ENCODE measurements around the gene PRF1. TPM values are rescaled to one million over a fixed set of nuclear protein-coding genes. Genes with fewer than 3 reads are reported as not detected.
"Not testable (repeated sequence)": the region's sequence is repeated elsewhere in the genome, so short reads cannot be mapped to it uniquely, and the experiment has no call there.

Gene PRF1
- total RNA-seq, 2 experiments from 2014 or later = 136 to 141 TPM

- CTCF ChIA-PET = no interaction called here
- Mint-ChIP-seq H3K27ac (no peak overlapping the region), H3K4me3 (no peak overlapping the region), H3K36me3 (ENCODE audit: low read depth) (no peaks in the 10 kb centered on the region), H3K4me1 (peaks cover 2% of the 10 kb centered on the region), H3K9me3 (no peaks in the 10 kb centered on the region), H3K27me3 (peaks cover 35% of the 10 kb centered on the region)
- DNase-seq = no peak
- POLR2A ChIA-PET = no interaction called here
Measured at GRCh38 chr10:70588255-70588654, 14.3 kb downstream of the PRF1 start.

DNA sequence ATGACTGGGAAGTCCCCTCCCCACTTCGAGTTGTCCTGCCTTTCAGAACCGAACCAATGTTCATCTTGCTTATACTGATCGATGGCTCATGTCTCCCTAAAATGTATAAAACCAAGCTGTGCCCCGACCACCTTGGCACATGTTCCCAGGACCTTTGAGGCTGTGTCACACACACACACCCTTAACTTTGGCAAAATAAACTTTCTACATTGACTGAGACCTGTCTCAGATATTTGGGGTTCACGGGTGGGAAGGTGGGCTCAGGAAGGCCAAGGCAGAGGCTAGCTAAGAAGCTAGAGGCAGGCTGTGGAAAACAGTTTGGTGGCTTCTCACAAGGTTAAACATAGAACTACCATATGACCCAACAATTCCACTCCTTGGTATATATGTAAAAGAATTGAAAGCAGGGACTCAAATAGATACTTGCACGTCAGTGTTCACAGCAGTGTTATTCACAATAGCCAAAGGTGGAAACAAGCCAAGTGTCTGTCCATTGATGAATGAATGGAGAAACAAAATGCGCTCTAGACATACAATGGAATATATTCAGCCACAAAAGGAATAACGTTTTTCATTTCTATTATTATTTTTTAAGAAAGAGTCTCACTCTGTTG is 15.4 kb downstream of the PRF1 start:
- no peak overlapping the region for H3K4me3 Mint-ChIP-seq
- no peaks in the 10 kb centered on the region for H3K9me3 Mint-ChIP-seq
- H3K4me1 Mint-ChIP-seq = no peaks in the 10 kb centered on the region
- H3K27ac Mint-ChIP-seq = no peak overlapping the region
- H3K36me3 Mint-ChIP-seq (ENCODE audit: low read depth) = no peaks in the 10 kb centered on the region
- H3K27me3 Mint-ChIP-seq = peaks cover 35% of the 10 kb centered on the region
- CTCF ChIA-PET = interaction anchor here (0.6 kb wide), 1 partner anchor 220 kb away, joined by 3 read pairs; no protein-coding TSS in a partner anchor
- POLR2A ChIA-PET = interaction anchor here (1.5 kb wide), 1 partner anchor 9 kb away, joined by 4 read pairs; no protein-coding TSS in a partner anchor
- DNase-seq = no peak

DNA sequence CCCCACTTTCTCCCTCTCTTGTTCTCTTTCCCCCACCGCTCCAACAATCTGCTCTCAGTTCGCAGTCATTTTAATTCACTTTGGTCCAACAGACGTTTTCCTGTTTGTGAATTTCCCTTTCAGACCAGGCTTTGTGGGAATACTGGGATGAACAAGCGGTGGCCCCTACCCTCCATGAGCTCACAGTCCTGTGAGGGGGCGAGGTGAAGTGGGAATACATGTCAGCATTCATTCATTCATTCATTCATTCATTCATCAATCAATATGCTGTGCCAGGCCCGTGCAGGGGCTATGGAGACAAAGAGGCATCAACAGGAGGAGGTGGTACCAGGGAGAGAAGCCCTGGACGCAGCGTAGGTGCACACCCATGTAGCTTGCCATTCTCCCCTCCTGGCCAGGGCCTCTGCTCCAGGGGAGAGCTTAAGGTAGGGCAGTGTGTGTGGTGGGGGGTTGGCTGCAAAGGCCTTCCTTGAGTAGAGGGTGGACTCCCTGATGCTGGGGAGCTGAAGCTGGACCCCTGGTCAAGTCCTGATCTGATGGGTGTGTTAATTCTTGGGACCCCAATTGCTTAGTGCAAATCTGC is 16.1 kb downstream of the PRF1 start:
- Mint-ChIP-seq H3K9me3 (no peaks in the 10 kb centered on the region), H3K27me3 (peaks cover 35% of the 10 kb centered on the region), H3K4me1 (no peaks in the 10 kb centered on the region), H3K27ac (no peak overlapping the region), H3K36me3 (ENCODE audit: low read depth) (no peaks in the 10 kb centered on the region), H3K4me3 (no peak overlapping the region)
- ChIA-PET CTCF (no interaction called here), POLR2A (interaction anchor here (1.0 to 1.9 kb wide), 3 partner anchors 9 to 16 kb away, joined by 4 to 7 read pairs (median 4); partner anchors contain the start of gene PRF1)
- no peak for DNase-seq

GRCh38 chr10:70585578-70586169 is 16.9 kb downstream of the PRF1 start:
- Mint-ChIP-seq H3K9me3 (no peaks in the 10 kb centered on the region), H3K27ac (no peak overlapping the region), H3K4me3 (no peak overlapping the region), H3K4me1 (no peaks in the 10 kb centered on the region), H3K36me3 (ENCODE audit: low read depth) (no peaks in the 10 kb centered on the region), H3K27me3 (peaks cover 32% of the 10 kb centered on the region)
- POLR2A ChIA-PET = interaction anchor here (1.0 to 1.9 kb wide), 3 partner anchors 8 to 16 kb away, joined by 4 to 7 read pairs (median 4); partner anchors contain the start of gene PRF1
- CTCF ChIA-PET = interaction anchor here (1.0 kb wide), 1 partner anchor 34 kb away, joined by 4 read pairs; no protein-coding TSS in a partner anchor
- DNase-seq = no peak

DNA sequence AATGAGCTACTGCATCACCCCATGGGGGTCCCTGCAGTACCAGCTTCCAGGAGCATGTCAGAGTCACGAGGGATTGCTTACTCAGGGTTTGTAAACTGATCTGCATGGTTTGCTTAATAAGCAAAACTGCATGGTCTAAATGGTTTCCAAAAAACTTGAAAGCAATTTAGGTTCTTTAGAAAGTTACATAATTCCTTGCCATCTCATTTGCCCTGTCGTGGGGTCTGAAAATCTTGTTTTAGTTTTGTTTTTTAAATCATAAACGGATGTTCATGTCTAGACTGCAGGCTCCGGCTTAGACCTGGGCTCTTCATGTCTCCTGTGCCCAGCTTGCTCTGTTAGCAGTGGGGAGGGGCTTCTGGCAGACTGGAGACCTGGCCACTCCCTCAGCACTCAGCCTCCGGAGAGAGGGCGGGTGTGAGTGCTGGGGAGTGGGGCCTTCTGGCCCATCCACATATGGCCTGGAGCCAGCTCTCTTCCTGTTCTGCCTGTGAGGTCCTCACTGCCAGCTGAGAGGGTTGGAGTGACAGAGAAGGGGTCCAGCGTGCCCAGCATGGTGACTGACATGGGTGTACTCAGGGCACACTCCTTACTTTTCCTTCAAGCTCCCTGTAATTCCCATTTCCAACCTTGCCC is 17.5 kb downstream of the PRF1 start:
- DNase-seq = no peak
- POLR2A ChIA-PET = interaction anchor here (1.9 kb wide), 1 partner anchor 9 kb away, joined by 7 read pairs; no protein-coding TSS in a partner anchor
- Mint-ChIP-seq H3K4me1 (peaks cover 3% of the 10 kb centered on the region), H3K27me3 (peaks cover 32% of the 10 kb centered on the region), H3K4me3 (no peak overlapping the region), H3K36me3 (ENCODE audit: low read depth) (no peaks in the 10 kb centered on the region), H3K9me3 (no peaks in the 10 kb centered on the region), H3K27ac (no peak overlapping the region)
- CTCF ChIA-PET = interaction anchor here (1.0 kb wide), 1 partner anchor 34 kb away, joined by 4 read pairs; no protein-coding TSS in a partner anchor

DNA sequence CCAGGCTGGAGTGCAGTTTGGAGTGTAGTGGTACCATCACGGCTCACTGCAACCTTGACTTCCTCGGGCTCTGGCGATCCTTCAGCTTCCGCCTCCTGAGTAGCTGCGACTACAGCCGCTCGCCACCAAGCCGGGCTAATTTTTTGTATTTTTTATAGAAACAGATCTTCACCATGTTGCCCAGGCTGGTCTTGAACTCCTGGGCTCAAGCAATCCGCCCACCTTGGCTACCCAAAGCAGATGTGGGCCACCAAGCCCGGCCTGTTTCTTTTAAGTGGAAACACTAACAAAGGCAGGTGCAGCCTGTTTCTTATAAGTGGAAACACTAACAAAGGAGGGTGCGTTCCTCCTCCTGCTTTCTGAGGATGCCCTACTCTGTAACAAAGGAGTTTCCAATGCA is 18.2 kb downstream of the PRF1 start:
- no peak overlapping the region for H3K4me3 Mint-ChIP-seq
- POLR2A ChIA-PET = no interaction called here
- H3K27ac Mint-ChIP-seq = no peak overlapping the region
- peaks cover 30% of the 10 kb centered on the region for H3K27me3 Mint-ChIP-seq
- H3K9me3 Mint-ChIP-seq = no peaks in the 10 kb centered on the region
- DNase-seq = no peak
- CTCF ChIA-PET = no interaction called here
- no peaks in the 10 kb centered on the region for H3K36me3 Mint-ChIP-seq (ENCODE audit: low read depth)
- peaks cover 10% of the 10 kb centered on the region for H3K4me1 Mint-ChIP-seq

- no peak overlapping the region for H3K27ac Mint-ChIP-seq
- no peak overlapping the region for H3K4me3 Mint-ChIP-seq
- peaks cover 23% of the 10 kb centered on the region for H3K27me3 Mint-ChIP-seq
- DNase-seq = no peak
- H3K9me3 Mint-ChIP-seq = no peaks in the 10 kb centered on the region
- POLR2A ChIA-PET = no interaction called here
- CTCF ChIA-PET = interaction anchor here (1.0 kb wide), 1 partner anchor 25 kb away, joined by 3 read pairs; no protein-coding TSS in a partner anchor
- H3K36me3 Mint-ChIP-seq (ENCODE audit: low read depth) = no peaks in the 10 kb centered on the region
- peaks cover 16% of the 10 kb centered on the region for H3K4me1 Mint-ChIP-seq
Measured at GRCh38 chr10:70583669-70584037, 18.9 kb downstream of the PRF1 start.

GRCh38 chr10:70582793-70583668 is 19.5 kb downstream of the PRF1 start:
- ChIA-PET CTCF (interaction anchor here (1.0 kb wide), 1 partner anchor 24 kb away, joined by 3 read pairs; no protein-coding TSS in a partner anchor), POLR2A (no interaction called here)
- Mint-ChIP-seq H3K4me1 (peaks cover 22% of the 10 kb centered on the region), H3K27me3 (peaks cover 18% of the 10 kb centered on the region), H3K27ac (no peak overlapping the region), H3K9me3 (no peaks in the 10 kb centered on the region), H3K4me3 (no peak overlapping the region), H3K36me3 (ENCODE audit: low read depth) (no peaks in the 10 kb centered on the region)
- DNase-seq = no peak

DNA sequence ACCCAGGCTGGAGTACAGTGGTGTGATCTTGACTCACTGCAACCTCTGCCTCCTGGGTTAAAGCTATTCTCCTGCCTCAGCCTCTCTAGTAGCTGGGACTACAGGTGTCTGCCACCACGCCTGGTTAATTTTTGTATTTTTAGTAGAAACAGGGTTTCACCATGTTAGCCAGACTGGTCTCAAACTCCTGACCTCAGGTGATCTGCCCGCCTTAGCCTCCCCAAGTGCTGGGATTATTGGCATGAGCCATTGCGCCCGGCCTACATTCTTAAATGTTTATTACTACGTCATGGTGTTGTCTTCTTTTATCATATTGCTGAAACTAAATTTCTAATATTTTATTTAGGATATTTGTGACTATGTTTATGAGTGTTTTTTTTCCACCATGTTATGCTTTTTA is 21.4 kb downstream of the PRF1 start:
- H3K27me3 Mint-ChIP-seq; H3K36me3 Mint-ChIP-seq (ENCODE audit: low read depth); CTCF ChIA-PET; DNase-seq; H3K27ac Mint-ChIP-seq; H3K4me3 Mint-ChIP-seq; POLR2A ChIA-PET; H3K9me3 Mint-ChIP-seq: not testable (repeated sequence)
- peaks cover 41% of the 10 kb centered on the region for H3K4me1 Mint-ChIP-seq

DNA sequence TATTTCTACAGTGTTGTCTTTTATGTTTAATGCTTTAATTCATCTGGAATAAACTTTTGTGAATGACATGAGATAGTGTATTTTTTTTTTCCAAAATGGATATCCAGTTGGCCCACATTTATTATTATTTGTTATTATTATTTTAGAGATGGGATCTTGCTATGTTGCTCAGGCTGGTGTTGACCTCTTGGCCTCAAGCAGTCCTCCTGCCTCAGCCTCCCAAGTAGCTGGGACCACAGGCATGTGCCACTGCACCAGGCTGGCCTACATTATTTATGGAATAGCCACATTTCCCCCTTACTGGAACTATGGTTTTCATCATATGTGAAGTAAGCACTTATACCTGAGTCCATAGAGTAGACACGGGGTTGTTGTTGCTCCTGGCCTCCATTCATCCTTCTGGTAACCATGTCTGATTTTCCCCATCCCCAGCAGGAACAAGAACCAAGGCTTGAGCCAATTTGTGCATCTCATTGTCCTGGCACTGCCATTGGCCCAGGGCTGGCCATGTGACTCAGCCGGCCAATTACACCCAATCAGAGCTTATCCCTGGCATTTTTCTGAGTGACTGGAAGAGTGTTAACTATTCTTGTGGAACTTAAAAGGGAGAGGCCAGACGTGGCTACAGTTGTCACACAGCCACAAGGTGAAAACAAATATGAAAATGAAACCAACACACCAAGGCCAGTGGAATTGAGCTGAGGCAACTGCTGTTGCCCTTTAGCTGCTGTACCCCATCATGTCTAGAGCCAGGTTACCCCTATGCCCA is 23.1 kb downstream of the PRF1 start:
- Mint-ChIP-seq H3K36me3 (ENCODE audit: low read depth) (no peaks in the 10 kb centered on the region), H3K27ac (peak overlapping the region; percentile 87), H3K4me1 (peaks cover 49% of the 10 kb centered on the region), H3K27me3 (peaks cover 8% of the 10 kb centered on the region), H3K4me3 (peak overlapping the region; percentile 15), H3K9me3 (no peaks in the 10 kb centered on the region)
- peak; percentile 40 for DNase-seq
- ChIA-PET POLR2A (interaction anchor here (0.8 to 1.9 kb wide), 5 partner anchors 13 to 37 kb away, joined by 4 to 11 read pairs (median 8); partner anchors contain the start of gene PRF1), CTCF (interaction anchor here (0.6 to 2.2 kb wide), 3 partner anchors 20 to 1457 kb away, joined by 3 to 8 read pairs (median 3); no protein-coding TSS in a partner anchor)

GRCh38 chr10:70578371-70578947 is 24.1 kb downstream of the PRF1 start:
- Mint-ChIP-seq H3K27ac (peak overlapping the region; percentile 87), H3K9me3 (no peaks in the 10 kb centered on the region), H3K4me1 (peaks cover 49% of the 10 kb centered on the region), H3K27me3 (peaks cover 6% of the 10 kb centered on the region), H3K4me3 (peak overlapping the region; percentile 43), H3K36me3 (ENCODE audit: low read depth) (no peaks in the 10 kb centered on the region)
- ChIA-PET POLR2A (interaction anchor here (0.7 to 1.9 kb wide), 7 partner anchors 8 to 38 kb away, joined by 3 to 11 read pairs (median 4); partner anchors contain the start of gene PRF1), CTCF (interaction anchor here (2.2 kb wide), 1 partner anchor 19 kb away, joined by 8 read pairs; no protein-coding TSS in a partner anchor)
- DNase-seq = peak; percentile 78

Data from activated CD4-positive, alpha-beta memory T cell treated with anti-CD3 and anti-CD28 coated beads, Interleukin-2, amount 10 ng/mL, durations not matched to agents 7 days and 5 days (primary cell).